ENCODE results near the gene SCNN1A. TPM values are rescaled to one million over a fixed set of nuclear protein-coding genes. Genes with fewer than 3 reads are reported as not detected.

SCNN1A gene
- total and polyA plus RNA-seq, 2 of the 13 experiments (the other 11 are each of a cell fraction or from before 2014, with no cell fraction given), result 1.5 to 14.6 TPM

- TF ChIP-seq AKNA (CRISPR knock-in tag; IDR thresholded peaks at IDR 0.05; ENCODE audit: borderline replicate concordance), result no peak
- no peak for TF ChIP-seq TSC22D2 (CRISPR knock-in tag; IDR thresholded peaks at IDR 0.05; ENCODE audit: borderline replicate concordance)
- no peak for TF ChIP-seq SP1 (IDR thresholded peaks at IDR 0.05)
- no peak for TF ChIP-seq SP1 (CRISPR knock-in tag; IDR thresholded peaks at IDR 0.05)
- no peak for TF ChIP-seq ZNF484 (CRISPR knock-in tag; IDR thresholded peaks at IDR 0.05; ENCODE audit: borderline replicate concordance, low read depth)
- no peak for TF ChIP-seq TEAD2 (CRISPR knock-in tag; IDR thresholded peaks at IDR 0.05)
- no peak for TF ChIP-seq ZNF264 (CRISPR knock-in tag; IDR thresholded peaks at IDR 0.05)
- no peak for TF ChIP-seq KLF11 (CRISPR knock-in tag; IDR thresholded peaks at IDR 0.05)
- no peak for TF ChIP-seq ZSCAN31 (CRISPR knock-in tag; IDR thresholded peaks at IDR 0.05; ENCODE audit: low read depth)
- peak; percentile 85 for TF ChIP-seq ZMYM3 (CRISPR knock-in tag; IDR thresholded peaks at IDR 0.05)
- TF ChIP-seq, protein P1, sequence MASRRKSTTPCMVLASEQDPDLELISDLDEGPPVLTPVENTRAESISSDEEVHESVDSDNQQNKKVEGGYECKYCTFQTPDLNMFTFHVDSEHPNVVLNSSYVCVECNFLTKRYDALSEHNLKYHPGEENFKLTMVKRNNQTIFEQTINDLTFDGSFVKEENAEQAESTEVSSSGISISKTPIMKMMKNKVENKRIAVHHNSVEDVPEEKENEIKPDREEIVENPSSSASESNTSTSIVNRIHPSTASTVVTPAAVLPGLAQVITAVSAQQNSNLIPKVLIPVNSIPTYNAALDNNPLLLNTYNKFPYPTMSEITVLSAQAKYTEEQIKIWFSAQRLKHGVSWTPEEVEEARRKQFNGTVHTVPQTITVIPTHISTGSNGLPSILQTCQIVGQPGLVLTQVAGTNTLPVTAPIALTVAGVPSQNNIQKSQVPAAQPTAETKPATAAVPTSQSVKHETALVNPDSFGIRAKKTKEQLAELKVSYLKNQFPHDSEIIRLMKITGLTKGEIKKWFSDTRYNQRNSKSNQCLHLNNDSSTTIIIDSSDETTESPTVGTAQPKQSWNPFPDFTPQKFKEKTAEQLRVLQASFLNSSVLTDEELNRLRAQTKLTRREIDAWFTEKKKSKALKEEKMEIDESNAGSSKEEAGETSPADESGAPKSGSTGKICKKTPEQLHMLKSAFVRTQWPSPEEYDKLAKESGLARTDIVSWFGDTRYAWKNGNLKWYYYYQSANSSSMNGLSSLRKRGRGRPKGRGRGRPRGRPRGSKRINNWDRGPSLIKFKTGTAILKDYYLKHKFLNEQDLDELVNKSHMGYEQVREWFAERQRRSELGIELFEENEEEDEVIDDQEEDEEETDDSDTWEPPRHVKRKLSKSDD (CRISPR knock-in tag; IDR thresholded peaks at IDR 0.05; ENCODE audit: low read depth), result no peak
- 0 out of 2 replicates have a peak, but pooled peaks have one; percentile 15 for TF ChIP-seq ZNF280D (CRISPR knock-in tag; IDR thresholded peaks at IDR 0.05)
- TF ChIP-seq RORA (CRISPR knock-in tag; IDR thresholded peaks at IDR 0.05), result no peak
- no peak for TF ChIP-seq TOPORS (CRISPR knock-in tag; IDR thresholded peaks at IDR 0.05)
- TF ChIP-seq TCF7 (IDR thresholded peaks at IDR 0.05; ENCODE audit: low read depth), result no peak
- TF ChIP-seq ZNF225 (CRISPR knock-in tag; IDR thresholded peaks at IDR 0.05), result peak; percentile 74; the same call in 1 of the 2 replicates
- no peak for TF ChIP-seq SATB2 (CRISPR knock-in tag; IDR thresholded peaks at IDR 0.05)
- TF ChIP-seq ZFX (CRISPR knock-in tag; IDR thresholded peaks at IDR 0.05; ENCODE audit: low read depth), result no peak
- TF ChIP-seq ZNF605 (CRISPR knock-in tag; IDR thresholded peaks at IDR 0.05), result 0 out of 2 replicates have a peak, but pooled peaks have one; percentile 12
- TF ChIP-seq HDAC2 (CRISPR knock-in tag; IDR thresholded peaks at IDR 0.05), result no peak
These were observed 5.3 kb downstream of the SCNN1A start (continued) for GRCh38 chr12:6369916-6370575.

Measured in HepG2 (cell line).